GM18498 (cell line): Measurements from ENCODE around the gene RXRB.
A peak's percentile ranks its signal among the peaks of the same experiment; 100 is the strongest.

Experiments used
- ATAC-seq: cut with Tn5 transposase; IDR thresholded peaks from one replicate; pipeline ENCODE4 v1.9.1; 2021; ENCODE audit warnings: mild to moderate bottlenecking, moderate library complexity; ENCODE audit not compliant: unreplicated experiment

The RXRB gene

GRCh38 chr6:33212857-33213165 is 12.3 kb upstream of the RXRB start:
- no peak for ATAC-seq

GRCh38 chr6:33211666-33212422 is 11.4 kb upstream of the RXRB start:
- no peak for ATAC-seq

- no peak for ATAC-seq
Observed at GRCh38 chr6:33211136-33211535, 10.7 kb upstream of the RXRB start.

GRCh38 chr6:33209856-33210255 is 9.4 kb upstream of the RXRB start:
- no peak for ATAC-seq

- peak; percentile 58 for ATAC-seq
Observed at GRCh38 chr6:33208091-33208967, 7.9 kb upstream of the RXRB start, which contains the start of gene RING1. Gene RING1 (plus strand): TSS chr6:33208500. CDS start chr6:33208823, 323 bp downstream.

- no peak for ATAC-seq
Observed at GRCh38 chr6:33207552-33208090, 7.2 kb upstream of the RXRB start.

GRCh38 chr6:33206864-33207551 is 6.5 kb upstream of the RXRB start:
- no peak for ATAC-seq

GRCh38 chr6:33206027-33206863 is 5.8 kb upstream of the RXRB start:
- no peak for ATAC-seq

- ATAC-seq, result no peak
Observed at GRCh38 chr6:33205191-33206026, 4.9 kb upstream of the RXRB start.

- ATAC-seq, result peak; percentile 52
Observed at GRCh38 chr6:33204415-33205190, 4.1 kb upstream of the RXRB start, which contains the start of gene HSD17B8. Gene HSD17B8 (plus strand): TSS chr6:33204655. CDS start chr6:33204669, 14 bp downstream.

- ATAC-seq, result no peak
Observed at GRCh38 chr6:33204165-33204414, 3.6 kb upstream of the RXRB start.

- no peak for ATAC-seq
Observed at GRCh38 chr6:33203443-33204164, 3.1 kb upstream of the RXRB start.

- no peak for ATAC-seq
Observed at GRCh38 chr6:33202799-33203198, 2.3 kb upstream of the RXRB start.

GRCh38 chr6:33201935-33202334 is 1.5 kb upstream of the RXRB start:
- no peak for ATAC-seq

GRCh38 chr6:33201147-33201545 is 681 bp upstream of the RXRB start:
- ATAC-seq, result no peak

GRCh38 chr6:33199687-33200218 is 712 bp downstream of the RXRB start:
- ATAC-seq, result peak; percentile 30

- no peak for ATAC-seq
Observed at GRCh38 chr6:33198853-33199436, 1.5 kb downstream of the RXRB start.
